Activated T-cell treated with anti-CD3 and anti-CD28 coated beads for 24 hours (primary cell): ENCODE results near the gene SLIT3.
A peak's percentile ranks its signal among the peaks of the same experiment; 100 is the strongest.

Source experiments
- DNase-seq: peaks from one replicate; pipeline ENCODE4 v3.0.0-alpha.2; 2020; ENCODE audit warnings: low read depth

SLIT3 gene

GRCh38 chr5:168992016-168992415 lies 308.9 kb downstream of the SLIT3 start:
- DNase-seq = no peak

DNA sequence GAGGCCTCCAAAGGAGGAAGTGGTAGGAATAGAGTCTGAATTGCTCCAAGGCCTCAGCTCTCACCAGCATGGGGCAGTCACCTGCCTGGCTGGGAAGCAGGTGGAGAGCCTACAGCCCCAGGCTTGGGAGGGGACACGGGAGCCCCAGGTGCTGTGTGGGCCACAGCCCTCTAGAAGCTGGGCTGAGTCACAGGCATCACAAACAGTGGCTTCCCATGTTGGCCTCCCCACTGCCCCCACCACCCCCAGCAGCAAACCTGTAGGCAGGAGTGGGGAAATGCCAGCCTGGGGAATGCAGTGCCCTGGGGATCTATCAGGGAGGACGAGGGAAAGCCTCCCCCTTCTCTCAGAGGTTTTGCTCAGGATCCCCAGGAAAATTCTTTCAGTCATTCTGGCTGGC lies 309.6 kb downstream of the SLIT3 start:
- no peak for DNase-seq

DNA sequence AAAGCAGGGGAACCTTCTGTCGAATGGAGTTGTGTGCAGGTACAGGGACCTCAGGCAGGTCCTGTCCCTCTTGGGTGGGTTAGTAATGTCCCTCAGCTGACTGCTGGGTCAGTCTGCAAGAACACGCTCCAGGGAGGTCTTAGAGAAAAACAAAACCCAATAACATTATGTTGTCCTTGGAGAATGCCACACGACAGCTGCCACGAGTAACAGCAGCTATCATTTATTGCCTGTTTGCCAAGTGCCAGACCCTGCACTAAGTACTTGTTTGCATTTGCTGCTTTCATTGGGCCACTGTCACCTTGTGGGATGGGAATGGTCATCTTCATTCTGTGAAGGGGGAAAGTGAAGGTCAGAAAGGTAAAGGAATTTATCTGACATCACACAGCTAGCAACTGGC lies 310.3 kb downstream of the SLIT3 start:
- DNase-seq = no peak

DNA sequence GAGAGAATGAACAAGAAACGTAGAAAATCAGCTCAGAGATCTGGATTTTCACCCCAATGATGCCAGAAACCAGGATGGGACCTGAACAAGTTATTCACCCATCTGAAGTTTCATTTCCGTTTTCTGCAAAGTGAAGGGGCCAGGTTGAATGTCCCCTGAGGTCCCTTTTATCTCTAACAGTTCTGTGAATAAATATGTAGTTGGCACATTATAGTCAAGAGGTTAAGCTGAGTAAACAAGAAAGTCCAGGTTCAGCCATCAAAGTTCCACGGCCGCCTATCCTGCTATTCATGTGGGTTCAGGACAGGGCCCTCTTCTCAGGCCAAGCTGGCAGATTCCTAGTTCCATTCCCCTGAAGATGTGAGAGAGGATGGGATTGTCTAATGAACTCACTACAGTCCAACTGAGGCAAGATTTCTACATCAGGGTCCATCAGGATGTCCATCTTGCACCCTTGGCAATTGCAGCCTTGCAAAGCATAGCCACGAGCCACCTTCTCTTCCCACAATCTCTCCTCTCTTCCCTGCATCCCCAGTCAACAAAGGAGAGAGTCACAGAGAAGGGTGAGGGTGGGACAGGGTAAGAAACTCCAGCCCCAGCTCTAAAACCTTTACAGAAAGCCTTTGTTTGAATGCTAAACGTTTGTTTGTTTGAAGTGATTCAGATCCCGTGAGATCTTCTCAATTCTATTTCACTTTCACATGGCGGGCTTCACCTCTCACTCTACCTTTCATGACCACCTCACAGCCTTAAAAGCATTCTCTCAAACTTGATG lies 311.0 kb downstream of the SLIT3 start:
- no peak for DNase-seq

DNA sequence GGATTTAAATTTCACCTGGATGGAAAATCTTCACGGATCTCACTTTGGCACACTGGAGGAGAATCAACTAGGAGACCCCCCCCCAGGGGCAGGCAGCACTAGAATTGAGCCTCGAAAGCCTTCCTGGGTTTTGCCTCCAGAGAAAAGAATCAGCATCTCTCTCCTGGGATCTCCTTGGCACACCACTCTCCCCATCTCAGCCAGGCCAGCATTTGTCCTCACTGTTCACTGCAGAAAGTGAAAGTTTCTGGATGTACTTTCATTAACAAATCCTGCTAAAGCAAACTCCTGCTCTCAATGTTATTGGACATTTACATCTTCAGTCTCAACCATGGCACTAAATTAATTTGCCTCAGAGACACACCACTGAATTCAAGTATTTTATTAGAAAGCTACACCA lies 312.2 kb downstream of the SLIT3 start:
- no peak for DNase-seq

DNA sequence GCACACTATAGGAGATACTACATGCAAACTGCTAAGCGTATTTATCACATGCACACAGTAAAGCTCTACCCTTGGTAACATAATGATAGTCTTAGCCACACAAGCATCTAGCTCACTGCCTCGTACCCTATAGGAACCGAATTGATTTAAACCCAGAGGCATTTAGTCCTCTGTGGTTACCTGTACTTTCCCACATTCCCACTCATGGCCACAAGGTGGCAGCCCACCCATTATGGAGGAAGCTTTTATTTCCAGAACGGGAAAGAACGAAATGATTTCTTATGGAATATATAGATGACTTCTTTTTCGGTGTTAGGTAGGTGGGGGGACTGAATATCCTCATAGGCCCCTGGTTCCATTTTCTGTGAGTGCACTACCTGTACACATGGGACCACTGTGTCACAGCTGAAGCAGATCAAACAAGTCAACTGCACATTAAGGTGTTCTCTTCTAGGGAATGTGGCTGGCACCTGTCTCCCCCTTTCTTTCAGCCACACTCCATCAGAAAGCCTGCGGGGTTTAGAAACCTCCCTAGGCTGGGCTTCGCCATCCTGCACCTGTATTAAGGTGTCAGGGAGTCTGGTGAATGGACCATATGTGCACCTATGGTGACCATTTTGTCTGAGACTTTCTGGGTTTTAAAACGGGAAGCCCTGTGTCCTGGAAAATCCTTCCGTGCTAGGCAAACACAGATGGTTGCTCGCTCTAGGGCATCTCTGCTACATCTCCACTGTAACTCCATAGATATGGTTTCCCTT lies 313.2 kb downstream of the SLIT3 start:
- DNase-seq = peak; percentile 48

DNA sequence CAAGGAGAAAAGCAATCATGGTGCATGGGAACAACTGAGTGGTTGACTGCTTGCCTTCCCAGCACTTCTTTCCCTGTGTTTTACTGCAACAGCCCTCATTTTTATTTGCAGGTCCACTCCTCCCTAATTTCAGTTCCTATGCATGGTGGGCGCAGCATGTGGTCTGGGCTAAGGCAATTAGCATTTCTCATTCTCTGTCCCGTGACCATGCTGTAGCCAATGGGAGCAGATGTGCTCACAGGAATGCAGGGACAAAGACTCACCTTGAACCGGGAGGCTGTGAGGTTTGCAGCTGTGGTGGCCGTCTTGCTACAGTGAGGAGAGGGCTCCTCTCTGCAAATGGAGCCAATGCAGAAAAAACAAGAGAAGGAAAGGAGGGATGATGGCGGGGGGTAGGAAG lies 315.5 kb downstream of the SLIT3 start:
- no peak for DNase-seq

DNA sequence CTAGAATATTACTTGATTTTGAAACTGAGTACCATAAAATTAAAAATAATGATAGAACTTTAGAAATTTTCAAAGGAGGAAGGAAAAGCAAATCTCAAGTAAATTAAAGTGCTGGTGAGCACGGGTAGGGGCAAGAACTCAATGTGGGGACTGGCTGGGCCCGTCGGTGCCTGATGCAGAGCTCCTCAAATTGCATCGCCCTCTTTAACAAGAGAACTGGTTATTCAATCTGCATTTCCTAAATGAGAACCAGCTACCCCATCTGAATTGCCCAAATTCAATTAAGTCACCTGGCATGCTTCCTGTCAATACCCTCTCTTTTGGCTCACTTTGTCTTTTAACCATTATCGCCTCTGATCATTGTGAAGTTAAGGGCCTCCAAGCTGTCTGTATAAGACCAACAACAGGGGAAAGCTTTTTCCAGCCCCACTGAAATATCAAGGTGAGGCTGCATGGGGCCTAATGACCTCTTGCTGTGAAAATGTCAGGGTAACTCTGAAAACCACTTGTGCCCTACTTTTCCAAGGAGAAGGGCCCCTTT lies 316.7 kb downstream of the SLIT3 start:
- DNase-seq = no peak

DNA sequence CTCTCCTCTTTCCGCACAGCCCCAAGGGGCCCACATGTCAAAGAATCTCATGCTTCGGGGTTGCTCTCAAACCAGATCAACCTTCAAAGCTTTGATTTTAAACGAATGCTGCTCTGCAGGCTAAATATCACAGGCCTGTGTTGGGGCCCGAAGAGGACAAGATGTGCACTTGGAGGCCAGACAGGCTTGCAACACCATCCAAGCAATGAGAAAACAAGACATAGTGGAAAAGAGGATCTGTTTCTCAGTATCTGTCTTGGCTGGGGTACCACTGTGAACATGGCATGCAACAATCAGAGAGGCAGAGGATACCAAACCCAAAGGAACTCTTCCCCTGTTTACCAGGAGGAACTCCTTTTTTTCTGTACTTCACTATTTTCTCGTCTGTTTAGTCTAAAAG lies 321.8 kb downstream of the SLIT3 start:
- no peak for DNase-seq

GRCh38 chr5:168978500-168978899 lies 322.4 kb downstream of the SLIT3 start:
- no peak for DNase-seq

GRCh38 chr5:168978015-168978414 lies 322.9 kb downstream of the SLIT3 start:
- no peak for DNase-seq

DNA sequence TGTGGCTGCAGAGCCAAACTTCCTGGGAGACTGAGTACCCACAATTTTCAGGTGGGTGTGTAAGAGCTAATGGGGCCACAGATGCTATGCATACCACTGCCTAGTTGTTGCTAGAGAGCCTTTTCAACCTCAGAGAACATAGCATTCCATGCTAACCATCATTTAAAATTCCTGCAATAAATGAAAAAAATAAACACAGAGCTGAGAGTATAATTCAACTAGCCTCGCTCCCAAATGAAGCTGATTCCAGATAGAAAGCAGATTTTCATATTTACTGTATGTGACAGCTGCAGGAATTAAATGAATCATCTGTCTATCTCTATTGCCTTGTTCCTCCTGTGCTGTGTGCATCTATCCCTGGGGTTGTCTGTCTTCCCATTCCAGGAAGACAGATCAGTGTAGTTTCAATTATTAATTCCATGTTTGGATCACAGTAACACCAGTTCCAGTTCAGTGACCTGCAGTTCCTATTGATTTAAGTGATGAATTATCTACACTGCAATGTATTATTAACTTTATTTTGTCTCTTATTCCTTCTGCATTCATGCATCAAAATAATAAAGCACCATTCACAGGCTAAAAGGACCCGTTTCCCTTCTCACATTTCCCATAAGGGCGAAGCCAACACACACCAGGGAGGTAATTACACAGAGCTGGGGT lies 324.5 kb downstream of the SLIT3 start:
- no peak for DNase-seq

- DNase-seq = no peak
These were observed 325.6 kb downstream of the SLIT3 start for GRCh38 chr5:168975331-168975730.

DNA sequence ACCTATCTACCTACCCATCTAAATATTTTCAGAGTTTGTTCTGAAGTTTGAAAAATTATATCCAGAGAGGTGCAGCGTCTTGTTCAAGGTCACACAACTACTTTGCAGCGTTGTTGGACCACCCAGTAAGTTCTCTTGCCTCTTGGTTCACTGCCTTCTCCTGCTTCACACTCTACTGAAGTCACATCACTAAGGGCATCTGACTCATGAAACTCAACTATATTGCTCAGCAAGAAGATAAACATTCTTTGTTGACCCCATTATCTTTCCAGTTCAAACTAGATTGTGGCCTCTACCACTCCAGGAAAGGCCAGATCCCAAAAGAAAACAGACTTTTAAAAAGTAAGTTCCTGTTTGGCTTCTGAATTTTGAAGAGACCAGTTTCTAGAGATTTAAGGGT lies 326.9 kb downstream of the SLIT3 start:
- no peak for DNase-seq

GRCh38 chr5:168972731-168973130 lies 328.2 kb downstream of the SLIT3 start:
- DNase-seq = no peak

- no peak for DNase-seq
These were observed 329.8 kb downstream of the SLIT3 start for GRCh38 chr5:168971100-168971499.

GRCh38 chr5:168969326-168969886 lies 331.5 kb downstream of the SLIT3 start:
- DNase-seq = no peak

DNA sequence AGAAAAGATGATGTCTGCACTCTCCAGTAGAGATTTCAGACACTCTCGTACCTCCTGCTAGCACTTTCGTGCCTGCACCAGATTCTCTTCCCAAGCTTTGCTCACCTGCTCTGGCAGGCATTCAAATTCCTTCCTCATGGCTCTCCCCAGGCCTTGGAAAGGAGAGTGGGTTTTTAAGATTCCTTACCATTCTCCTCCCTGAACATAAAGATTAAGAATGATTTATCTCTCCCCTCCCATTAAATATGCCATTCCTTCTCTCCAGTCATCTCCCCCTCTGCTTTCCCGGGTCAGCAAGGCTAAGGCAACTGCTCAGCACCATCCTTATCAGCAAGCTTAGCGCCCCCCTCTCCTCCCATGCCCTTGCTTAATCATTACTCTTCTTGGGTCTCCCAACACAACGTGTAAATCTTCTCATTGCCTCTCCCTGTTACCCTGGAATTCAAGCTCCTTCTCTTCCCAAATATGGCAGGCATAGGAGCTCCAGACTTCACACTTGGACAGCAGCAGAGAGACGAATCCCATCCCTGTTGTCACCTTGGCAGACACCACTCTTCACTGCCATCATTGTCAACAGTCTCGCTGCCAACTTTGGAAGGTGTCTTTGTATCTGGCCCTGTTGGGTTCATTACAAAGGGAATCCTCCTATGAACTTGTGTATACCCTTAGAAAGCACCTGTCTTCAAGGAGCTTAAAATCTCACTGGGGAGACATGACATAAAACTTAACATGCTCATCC lies 332.9 kb downstream of the SLIT3 start:
- DNase-seq = no peak

GRCh38 chr5:168965638-168966037 lies 335.3 kb downstream of the SLIT3 start:
- DNase-seq = no peak

DNA sequence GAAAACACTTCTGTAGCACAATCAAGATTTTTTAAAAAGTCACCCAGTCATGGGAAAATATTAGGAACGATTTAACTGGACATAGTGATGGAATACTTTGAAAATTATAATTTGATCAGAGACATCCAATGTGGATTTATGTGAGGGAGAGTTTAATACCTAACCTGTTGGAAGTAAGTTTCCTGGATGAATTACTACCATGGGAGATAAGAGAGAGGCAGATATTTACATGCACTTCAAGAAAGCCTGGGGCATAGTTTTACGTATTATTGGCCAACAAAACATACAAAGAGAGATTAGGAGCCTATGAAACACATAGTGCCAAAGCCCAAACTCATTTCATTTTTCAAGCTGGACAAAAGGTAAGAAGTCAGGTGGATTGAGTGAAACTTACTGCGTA lies 336.8 kb downstream of the SLIT3 start:
- no peak for DNase-seq

DNA sequence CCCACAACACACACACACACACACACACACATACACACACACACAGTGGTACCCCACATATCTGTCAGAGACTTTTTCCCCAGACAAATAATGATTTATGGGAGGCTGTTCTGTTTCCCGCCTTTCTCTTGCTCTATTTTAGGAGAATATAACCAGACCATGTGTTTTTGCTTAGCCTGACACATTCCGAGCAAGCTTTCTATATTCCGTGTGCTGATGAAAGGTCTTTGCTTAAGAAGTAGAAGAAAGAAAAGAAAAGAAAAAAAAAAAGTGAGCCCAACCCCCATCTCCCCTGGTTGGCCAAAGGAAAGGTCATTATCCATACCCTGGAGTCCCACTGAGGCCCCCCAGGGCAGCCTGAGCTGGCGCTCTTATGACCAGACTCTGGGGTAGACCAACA lies 338.6 kb downstream of the SLIT3 start:
- no peak for DNase-seq

- DNase-seq = no peak
These were observed 339.3 kb downstream of the SLIT3 start for GRCh38 chr5:168961681-168962080.
